Lower lobe of right lung (tissue), 2 donors: ENCODE data around the gene AMIGO3. TPM values are rescaled to one million over a fixed set of nuclear protein-coding genes. Genes with fewer than 3 reads are reported as not detected.

Source experiments
- ATAC-seq, 2 donors: fragments of 200-7000 bp; cut with Tn5 transposase; one replicate each; pipeline ENCODE4 v1.9.1; 2020 to 2022; ENCODE audit warnings: mild to moderate bottlenecking in 2 of 2, moderate library complexity in 2 of 2
- DNase-seq: peaks from one replicate; pipeline ENCODE4 v3.0.0-alpha.2; 2020
- H3K27ac ChIP-seq: fragments of 200-600 bp; one replicate; pipeline ENCODE4 v1.8.0; 2022
- H3K27me3 ChIP-seq: fragments of 200-600 bp; one replicate; pipeline ENCODE4 v1.8.0; 2022; ENCODE audit warnings: low read depth
- H3K36me3 ChIP-seq: fragments of 200-600 bp; one replicate; pipeline ENCODE4 v1.8.0; 2022; ENCODE audit warnings: mild to moderate bottlenecking
- H3K4me1 ChIP-seq: fragments of 200-600 bp; one replicate; pipeline ENCODE4 v1.8.0; 2022
- H3K4me3 ChIP-seq: fragments of 200-600 bp; one replicate; pipeline ENCODE4 v1.8.0; 2022; ENCODE audit warnings: mild to moderate bottlenecking
- H3K9me3 ChIP-seq: fragments of 200-600 bp; one replicate; pipeline ENCODE4 v1.8.0; 2022
- CTCF ChIP-seq: fragments of 200-600 bp; IDR thresholded peaks from one replicate; pipeline ENCODE4 v1.8.0; 2022; ENCODE audit warnings: antibody characterized with exemption, mild to moderate bottlenecking
- intact Hi-C: fragments of 100-400 bp; cut with DNase I; formaldehyde crosslinking; loops from one replicate; pipeline ENCODE4 v1.11.0; 2022
- total RNA-seq: library from RNA; stranded (reverse); fragmentation: NEBNext Ultra II Directional; extraction: Animal tissue kit (Norgen Biotek cat#: 25700); gene quantifications from one replicate; pipeline ENCODE4 v1.2.1, GENCODE V29; 2021
- donor health status: DM: no; HTN: yes; CAD: no; lungs with severe emphysema.

Gene AMIGO3
- total RNA-seq, 1 donor from 2014 or later = not detected

- H3K9me3 ChIP-seq = no peaks in the 10 kb centered on the region
- H3K36me3 ChIP-seq = peaks cover 26% of the 10 kb centered on the region
- no peak for ATAC-seq
- H3K4me1 ChIP-seq = peaks cover 3% of the 10 kb centered on the region
- no peak for DNase-seq
- H3K27ac ChIP-seq = no peak overlapping the region
- H3K27me3 ChIP-seq = no peaks in the 10 kb centered on the region
- H3K4me3 ChIP-seq = no peak overlapping the region
- no peak for TF ChIP-seq CTCF
- intact Hi-C loops = no loop called here
These were observed 6.0 kb downstream of the AMIGO3 start for GRCh38 chr3:49713336-49714105.

GRCh38 chr3:49712631-49713317, 6.7 kb downstream of the AMIGO3 start:
- Histone ChIP-seq H3K27ac (no peak overlapping the region), H3K27me3 (no peaks in the 10 kb centered on the region), H3K36me3 (peaks cover 26% of the 10 kb centered on the region), H3K4me1 (no peaks in the 10 kb centered on the region), H3K9me3 (no peaks in the 10 kb centered on the region), H3K4me3 (no peak overlapping the region)
- DNase-seq (no peak), ATAC-seq (no peak)
- TF ChIP-seq CTCF = no peak
- intact Hi-C loops = no loop called here

GRCh38 chr3:49712166-49712565, 7.3 kb downstream of the AMIGO3 start:
- H3K27me3 ChIP-seq = no peaks in the 10 kb centered on the region
- DNase-seq (no peak), ATAC-seq (no peak)
- intact Hi-C loops = no loop called here
- TF ChIP-seq CTCF = no peak
- H3K36me3 ChIP-seq = peaks cover 28% of the 10 kb centered on the region
- no peak overlapping the region for H3K4me3 ChIP-seq
- H3K9me3 ChIP-seq = no peaks in the 10 kb centered on the region
- no peaks in the 10 kb centered on the region for H3K4me1 ChIP-seq
- H3K27ac ChIP-seq = no peak overlapping the region

GRCh38 chr3:49711489-49711888, 8.0 kb downstream of the AMIGO3 start:
- Histone ChIP-seq H3K9me3 (no peaks in the 10 kb centered on the region), H3K27ac (no peak overlapping the region), H3K4me3 (no peak overlapping the region), H3K4me1 (no peaks in the 10 kb centered on the region), H3K27me3 (no peaks in the 10 kb centered on the region), H3K36me3 (peaks cover 28% of the 10 kb centered on the region)
- ATAC-seq (no peak), DNase-seq (no peak)
- intact Hi-C loops = no loop called here
- TF ChIP-seq CTCF = no peak

GRCh38 chr3:49709852-49710251, 9.6 kb downstream of the AMIGO3 start:
- no peaks in the 10 kb centered on the region for H3K27me3 ChIP-seq
- DNase-seq (no peak), ATAC-seq (no peak)
- H3K4me3 ChIP-seq = no peak overlapping the region
- peaks cover 32% of the 10 kb centered on the region for H3K36me3 ChIP-seq
- intact Hi-C loops = no loop called here
- no peak overlapping the region for H3K27ac ChIP-seq
- H3K9me3 ChIP-seq = no peaks in the 10 kb centered on the region
- TF ChIP-seq CTCF = no peak
- no peaks in the 10 kb centered on the region for H3K4me1 ChIP-seq
